GM23338 (cell line): Measurements from ENCODE around the gene CEP295NL. TPM values are rescaled to one million over a fixed set of nuclear protein-coding genes. Genes with fewer than 3 reads are reported as not detected.
A peak's percentile ranks its signal among the peaks of the same experiment; 100 is the strongest.

Experiments used
- ATAC-seq: fragments of 200-7000 bp; cut with Tn5 transposase; 3 replicates; pipeline ENCODE4 v1.9.1; 2020
- DNase-seq: peaks from one replicate; pipeline ENCODE4 v3.0.0-alpha.2; 2015; ENCODE audit warnings: low spot score
- H2AFZ ChIP-seq: fragments of 200-600 bp; sonication (generic); 2 replicates; pipeline ENCODE4 v1.8.0; 2016; ENCODE audit warnings: antibody characterized with exemption, mild to moderate bottlenecking, moderate library complexity
- H3F3A ChIP-seq: fragments of 200-600 bp; sonication (generic); replicated peaks from 2 replicates; pipeline ENCODE4 v1.8.0; 2017; ENCODE audit warnings: antibody characterized with exemption, mixed run types, low read depth
- H3K27ac ChIP-seq: fragments of 200-600 bp; sonication (generic); 2 replicates; pipeline ENCODE4 v1.6.1; 2016; ENCODE audit warnings: low read depth
- H3K27me3 ChIP-seq: fragments of 200-600 bp; sonication (generic); 2 replicates; pipeline ENCODE4 v1.8.0; 2016; ENCODE audit warnings: mild to moderate bottlenecking, mixed run types, moderate library complexity; ENCODE audit not compliant: insufficient read depth
- H3K36me3 ChIP-seq: fragments of 200-600 bp; sonication (generic); 2 replicates; pipeline ENCODE4 v1.8.0; 2016; ENCODE audit warnings: mild to moderate bottlenecking; ENCODE audit not compliant: insufficient read depth
- H3K4me1 ChIP-seq: fragments of 200-600 bp; sonication (generic); 2 replicates; pipeline ENCODE4 v1.8.0; 2016; ENCODE audit warnings: mild to moderate bottlenecking, moderate library complexity; ENCODE audit not compliant: insufficient read depth
- H3K4me2 ChIP-seq: fragments of 200-600 bp; sonication (generic); 2 replicates; pipeline ENCODE4 v1.7.1; 2017; ENCODE audit warnings: mixed run types
- H3K4me3 ChIP-seq: fragments of 200-600 bp; sonication (generic); 2 replicates; pipeline ENCODE4 v1.6.1; 2016; ENCODE audit warnings: mixed run types
- H3K79me2 ChIP-seq: fragments of 200-600 bp; sonication (generic); replicated peaks from 2 replicates; pipeline ENCODE4 v1.8.0; 2017; ENCODE audit warnings: mild to moderate bottlenecking; ENCODE audit not compliant: insufficient read depth
- H3K9me2 ChIP-seq: fragments of 200-600 bp; sonication (generic); 2 replicates; pipeline ENCODE4 v1.8.0; 2017; ENCODE audit not compliant: insufficient read depth
- H4K20me1 ChIP-seq: fragments of 200-600 bp; sonication (generic); replicated peaks from 2 replicates; pipeline ENCODE4 v1.8.0; 2017; ENCODE audit warnings: mild to moderate bottlenecking; ENCODE audit not compliant: insufficient read depth
- H3K27ac Mint-ChIP-seq: 2 replicates; pipeline ENCODE4 v1.8.0; 2020; ENCODE audit warnings: inconsistent platforms, mild to moderate bottlenecking, moderate library complexity, mixed read lengths
- H3K27me3 Mint-ChIP-seq: 3 replicates; pipeline ENCODE4 v1.8.0; 2022; ENCODE audit warnings: low read depth, mild to moderate bottlenecking, moderate library complexity, mixed read lengths, inconsistent platforms; ENCODE audit not compliant: insufficient read depth, poor library complexity
- H3K36me3 Mint-ChIP-seq: 3 replicates; pipeline ENCODE4 v1.8.0; 2021; ENCODE audit warnings: low read depth, mild to moderate bottlenecking, inconsistent platforms, moderate library complexity, mixed read lengths
- H3K4me1 Mint-ChIP-seq: 3 replicates; pipeline ENCODE4 v1.8.0; 2020; ENCODE audit warnings: mild to moderate bottlenecking, inconsistent platforms, mixed read lengths
- H3K4me3 Mint-ChIP-seq: 3 replicates; pipeline ENCODE4 v1.8.0; 2021; ENCODE audit warnings: moderate library complexity, mild to moderate bottlenecking, inconsistent platforms, mixed read lengths
- H3K9me3 Mint-ChIP-seq: 3 replicates; pipeline ENCODE4 v1.8.0; 2020; ENCODE audit warnings: moderate library complexity, mild to moderate bottlenecking, inconsistent platforms, mixed read lengths
- CREB1 ChIP-seq: fragments of 250-450 bp; sonication (Bioruptor Pico); IDR thresholded peaks from 2 replicates; pipeline ENCODE4 v1.5.0; 2020; ENCODE audit warnings: low read depth, mild to moderate bottlenecking, moderate library complexity
- CTCF ChIP-seq, 2 experiments: fragments of 200-600 bp in 1 of 2; sonication (generic) in 1 of 2; conservative IDR thresholded peaks; 2 replicates each; pipeline versions ENCODE4 v1.5.1 to v1.6.1; 2016 to 2017; ENCODE audit warnings: antibody characterized with exemption in 2 of 2, low read depth in 2 of 2, mild to moderate bottlenecking in 2 of 2, moderate library complexity in 1 of 2
- EZH2 ChIP-seq: fragments of 200-600 bp; sonication (generic); IDR thresholded peaks from one replicate; pipeline ENCODE4 v1.8.0; 2017; ENCODE audit warnings: antibody characterized with exemption, mild to moderate bottlenecking, low read depth; ENCODE audit not compliant: unreplicated experiment
- POLR2AphosphoS5 ChIP-seq: IDR thresholded peaks from 2 replicates; pipeline ENCODE4 v1.6.1; 2016; ENCODE audit warnings: antibody characterized with exemption, low read depth
- ZNF114 ChIP-seq: fragments of 250-450 bp; sonication (Bioruptor Pico); IDR thresholded peaks from 2 replicates; pipeline ENCODE4 v1.5.0; 2020; ENCODE audit warnings: mild to moderate bottlenecking, moderate library complexity
- ZNF331 ChIP-seq: fragments of 250-450 bp; sonication (Bioruptor Pico); IDR thresholded peaks from 2 replicates; pipeline ENCODE4 v1.5.0; 2020; ENCODE audit warnings: low read depth, mild to moderate bottlenecking, moderate library complexity
- polyA plus RNA-seq: library from polyadenylated mRNA; unstranded; fragments of >200 nt; fragmentation: Nextera tagmentation; extraction: Ambion mirVana; gene quantifications from 2 replicates; pipeline ENCODE4 v1.2.1, GENCODE V29; 2016
- total RNA-seq: library from RNA; depleted of rRNA; stranded (reverse); fragments of >200 nt; shearing (Covaris generic); gene quantifications from 2 replicates; pipeline ENCODE4 v1.2.3, GENCODE V29; 2014
- TF ChIP-seq, protein P1 (sequence below): IDR thresholded peaks from 2 replicates; pipeline ENCODE4 v1.6.1; 2016; ENCODE audit warnings: antibody characterized with exemption
- TF ChIP-seq, protein P2 (sequence below): IDR thresholded peaks from one replicate; pipeline ENCODE4 v1.6.1; 2018; ENCODE audit warnings: antibody characterized with exemption; ENCODE audit not compliant: unreplicated experiment

Gene CEP295NL
- total and polyA plus RNA-seq, 2 experiments from 2014 or later = 0.69 TPM; not detected in 1

DNA sequence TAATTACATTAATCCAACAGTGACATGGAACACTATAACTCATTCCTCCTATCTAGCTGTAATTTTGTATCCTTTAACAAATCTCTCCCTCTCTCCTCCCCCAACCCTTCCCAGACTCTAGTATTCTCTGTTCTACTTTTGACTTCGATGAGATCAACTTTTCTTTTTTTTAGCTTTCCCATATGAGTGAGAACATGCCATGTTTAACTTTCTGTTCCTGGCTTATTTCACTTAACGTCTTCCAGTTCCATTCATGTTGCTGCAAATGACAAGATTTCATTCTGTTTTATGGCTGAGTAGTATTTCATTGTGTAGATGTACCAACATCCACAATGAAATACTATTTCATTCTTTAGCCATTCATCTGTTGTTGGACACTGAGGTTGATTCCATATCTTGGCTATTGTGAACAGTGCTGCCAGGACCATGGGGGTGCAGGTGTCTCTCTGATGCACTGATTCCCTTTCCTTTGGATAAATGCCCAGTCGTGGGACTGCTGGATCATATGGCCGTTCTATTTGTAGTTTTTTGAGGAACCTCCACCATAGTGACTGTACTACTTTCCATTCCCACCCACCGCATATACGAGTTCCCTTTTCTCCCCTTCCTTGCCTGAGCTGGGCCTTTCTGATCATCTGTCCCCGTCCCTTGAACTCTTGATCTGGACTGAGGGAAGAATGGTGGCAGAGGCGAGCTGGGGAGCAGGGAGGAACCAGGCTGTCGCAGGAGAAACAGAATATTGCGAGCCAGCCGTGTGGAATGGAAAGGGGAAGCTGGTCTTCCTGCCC is 7.7 kb upstream of the CEP295NL start:
- H2AFZ ChIP-seq = no peak overlapping the region
- Mint-ChIP-seq H3K27me3 (peaks cover 4% of the 10 kb centered on the region), H3K4me3 (no peak overlapping the region), H3K27ac (no peak overlapping the region), H3K36me3 (no peaks in the 10 kb centered on the region), H3K9me3 (no peaks in the 10 kb centered on the region), H3K4me1 (peaks cover 10% of the 10 kb centered on the region)
- DNase-seq = no peak
- H3K27me3 ChIP-seq = no peaks in the 10 kb centered on the region
- H3K79me2 ChIP-seq = peaks cover 36% of the 10 kb centered on the region
- H3K9me2 ChIP-seq = no peaks in the 10 kb centered on the region
- H3F3A ChIP-seq = no peaks in the 10 kb centered on the region
- no peak overlapping the region for H3K4me3 ChIP-seq
- H3K27ac ChIP-seq = no peak overlapping the region
- H3K4me1 ChIP-seq = no peaks in the 10 kb centered on the region
- no peak for ATAC-seq
- H4K20me1 ChIP-seq = peaks cover 3% of the 10 kb centered on the region; the same call in 1 of the 2 replicates
- H3K4me2 ChIP-seq = no peak overlapping the region
- TF ChIP-seq, protein P1, sequence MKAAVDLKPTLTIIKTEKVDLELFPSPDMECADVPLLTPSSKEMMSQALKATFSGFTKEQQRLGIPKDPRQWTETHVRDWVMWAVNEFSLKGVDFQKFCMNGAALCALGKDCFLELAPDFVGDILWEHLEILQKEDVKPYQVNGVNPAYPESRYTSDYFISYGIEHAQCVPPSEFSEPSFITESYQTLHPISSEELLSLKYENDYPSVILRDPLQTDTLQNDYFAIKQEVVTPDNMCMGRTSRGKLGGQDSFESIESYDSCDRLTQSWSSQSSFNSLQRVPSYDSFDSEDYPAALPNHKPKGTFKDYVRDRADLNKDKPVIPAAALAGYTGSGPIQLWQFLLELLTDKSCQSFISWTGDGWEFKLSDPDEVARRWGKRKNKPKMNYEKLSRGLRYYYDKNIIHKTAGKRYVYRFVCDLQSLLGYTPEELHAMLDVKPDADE = no peak
- TF ChIP-seq CREB1 (CRISPR knock-in tag) = no peak
- H3K36me3 ChIP-seq = no peaks in the 10 kb centered on the region

GRCh38 chr17:78908426-78908825 is 5.4 kb upstream of the CEP295NL start:
- peaks cover 3% of the 10 kb centered on the region; the same call in 1 of the 2 replicates for H4K20me1 ChIP-seq
- peak overlapping the region; percentile 26; the same call in 1 of the 2 replicates for H3K27ac Mint-ChIP-seq
- H3K4me2 ChIP-seq = no peak overlapping the region

More at GRCh38 chr17:78908426-78908825, 5.4 kb upstream of the CEP295NL start:
- no peaks in the 10 kb centered on the region for H3K4me1 ChIP-seq
- ATAC-seq = no peak
- peak overlapping the region; percentile 74; the same call in 1 of the 2 replicates for H3K27ac ChIP-seq
- no peak for DNase-seq
- no peak overlapping the region for H3K4me3 ChIP-seq
- no peaks in the 10 kb centered on the region for H3K36me3 ChIP-seq
- no peaks in the 10 kb centered on the region for H3K27me3 ChIP-seq
- Mint-ChIP-seq H3K27me3 (peaks cover 6% of the 10 kb centered on the region), H3K4me1 (peaks cover 10% of the 10 kb centered on the region), H3K36me3 (no peaks in the 10 kb centered on the region), H3K4me3 (no peak overlapping the region), H3K9me3 (no peaks in the 10 kb centered on the region)
- peaks cover 28% of the 10 kb centered on the region for H3K79me2 ChIP-seq
- no peaks in the 10 kb centered on the region for H3K9me2 ChIP-seq
- TF ChIP-seq, protein P2, sequence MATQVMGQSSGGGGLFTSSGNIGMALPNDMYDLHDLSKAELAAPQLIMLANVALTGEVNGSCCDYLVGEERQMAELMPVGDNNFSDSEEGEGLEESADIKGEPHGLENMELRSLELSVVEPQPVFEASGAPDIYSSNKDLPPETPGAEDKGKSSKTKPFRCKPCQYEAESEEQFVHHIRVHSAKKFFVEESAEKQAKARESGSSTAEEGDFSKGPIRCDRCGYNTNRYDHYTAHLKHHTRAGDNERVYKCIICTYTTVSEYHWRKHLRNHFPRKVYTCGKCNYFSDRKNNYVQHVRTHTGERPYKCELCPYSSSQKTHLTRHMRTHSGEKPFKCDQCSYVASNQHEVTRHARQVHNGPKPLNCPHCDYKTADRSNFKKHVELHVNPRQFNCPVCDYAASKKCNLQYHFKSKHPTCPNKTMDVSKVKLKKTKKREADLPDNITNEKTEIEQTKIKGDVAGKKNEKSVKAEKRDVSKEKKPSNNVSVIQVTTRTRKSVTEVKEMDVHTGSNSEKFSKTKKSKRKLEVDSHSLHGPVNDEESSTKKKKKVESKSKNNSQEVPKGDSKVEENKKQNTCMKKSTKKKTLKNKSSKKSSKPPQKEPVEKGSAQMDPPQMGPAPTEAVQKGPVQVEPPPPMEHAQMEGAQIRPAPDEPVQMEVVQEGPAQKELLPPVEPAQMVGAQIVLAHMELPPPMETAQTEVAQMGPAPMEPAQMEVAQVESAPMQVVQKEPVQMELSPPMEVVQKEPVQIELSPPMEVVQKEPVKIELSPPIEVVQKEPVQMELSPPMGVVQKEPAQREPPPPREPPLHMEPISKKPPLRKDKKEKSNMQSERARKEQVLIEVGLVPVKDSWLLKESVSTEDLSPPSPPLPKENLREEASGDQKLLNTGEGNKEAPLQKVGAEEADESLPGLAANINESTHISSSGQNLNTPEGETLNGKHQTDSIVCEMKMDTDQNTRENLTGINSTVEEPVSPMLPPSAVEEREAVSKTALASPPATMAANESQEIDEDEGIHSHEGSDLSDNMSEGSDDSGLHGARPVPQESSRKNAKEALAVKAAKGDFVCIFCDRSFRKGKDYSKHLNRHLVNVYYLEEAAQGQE = no peak
- no peak for TF ChIP-seq ZNF114 (CRISPR knock-in tag)
- TF ChIP-seq, protein P1 = no peak
- no peak for TF ChIP-seq POLR2AphosphoS5
- no peak for TF ChIP-seq EZH2
- no peak for TF ChIP-seq ZNF331 (CRISPR knock-in tag)
- TF ChIP-seq CTCF (conservative IDR thresholded peaks at IDR 0.05; ENCODE audit: low read depth in 2 of 2) = no peak
- no peaks in the 10 kb centered on the region for H3F3A ChIP-seq
- no peak overlapping the region for H2AFZ ChIP-seq
